Fibroblast of lung (primary cell): ENCODE results near the gene PTF1A.
A peak's percentile ranks its signal among the peaks of the same experiment; 100 is the strongest.

Experiments
- CTCF ChIP-seq, 2 donors: IDR thresholded peaks in 1 of 2; conservative IDR thresholded peaks in 1 of 2; 1 replicate in 1 of 2; 2 replicates in 1 of 2; pipeline ENCODE4 v1.5.1; 2011 to 2012; ENCODE audit warnings: low read length in 2 of 2, control low read depth in 1 of 2, inconsistent platforms in 1 of 2, low read depth in 1 of 2, mild to moderate bottlenecking in 1 of 2
- EZH2 ChIP-seq: IDR thresholded peaks from 2 replicates; pipeline ENCODE4 v1.5.1; 2012; ENCODE audit warnings: low read length, control low read depth, mild to moderate bottlenecking; ENCODE audit errors: missing control alignments

GRCh38 chr10:23191764-23192711 lies at the start of gene PTF1A:
- TF ChIP-seq CTCF (conservative IDR thresholded peaks at IDR 0.05 in 1 of 2, IDR thresholded peaks at IDR 0.05 in 1 of 2; ENCODE audit: low read depth in 1 of 2, low read length in 2 of 2) (no peak), EZH2 (peak; percentile 53)
